H1 (cell line): ENCODE data around the gene C6orf52. TPM values are rescaled to one million over a fixed set of nuclear protein-coding genes. Genes with fewer than 3 reads are reported as not detected.
"Not testable (repeated sequence)": the region's sequence is repeated elsewhere in the genome, so short reads cannot be mapped to it uniquely, and the experiment has no call there.

ENCODE experiments used
- CTCF ChIA-PET: fragments of 300-600 bp; sonication (Branson Sonifier 250); formaldehyde crosslinking; loops from one replicate; lab custom pipeline; 2021; ENCODE audit not compliant: partially characterized antibody; lab: Charles Lee
- POLR2A ChIA-PET: fragments of 300-600 bp; sonication (Branson Sonifier 250); formaldehyde crosslinking; loops from one replicate; lab custom pipeline; 2021; ENCODE audit warnings: inconsistent platforms; ENCODE audit not compliant: partially characterized antibody; lab: Charles Lee
- DNase-seq, 2 experiments: peaks; one replicate each; pipeline versions ENCODE4 v3.0.0 to v3.0.0-alpha.2; 2010 to 2022; ENCODE audit warnings: low spot score in 2 of 2, low read depth in 1 of 2, mixed read lengths in 1 of 2
- FAIRE-seq: peaks from 2 replicates; lab custom pipeline; 2011; peaks lifted over from hg19 to GRCh38; lab: Jason Lieb, UNC
- H2AFZ ChIP-seq: 2 replicates; pipeline ENCODE4 v1.8.1; 2012; ENCODE audit warnings: low read length, inconsistent platforms
- H2AK5ac ChIP-seq: 2 replicates; pipeline ENCODE4 v1.6.1; 2013; ENCODE audit warnings: low read depth, low read length
- H2BK120ac ChIP-seq: replicated peaks from 2 replicates; pipeline ENCODE3; 2013; ENCODE audit warnings: low read depth, low read length, inconsistent platforms
- H2BK12ac ChIP-seq: 2 replicates; pipeline ENCODE4 v1.6.1; 2013; ENCODE audit warnings: low read depth, low read length
- H2BK15ac ChIP-seq: 2 replicates; pipeline ENCODE4 v1.6.1; 2013; ENCODE audit warnings: low read length
- H2BK20ac ChIP-seq: 2 replicates; pipeline ENCODE4 v1.6.1; 2013; ENCODE audit warnings: low read length
- H2BK5ac ChIP-seq: 2 replicates; pipeline ENCODE4 v1.6.1; 2013; ENCODE audit warnings: low read depth, low read length
- H3K14ac ChIP-seq: 2 replicates; pipeline ENCODE4 v1.6.1; 2013; ENCODE audit warnings: inconsistent platforms; ENCODE audit not compliant: insufficient read length
- H3K18ac ChIP-seq: 2 replicates; pipeline ENCODE4 v1.6.1; 2013; ENCODE audit warnings: low read length; ENCODE audit errors: extremely low read depth
- H3K23ac ChIP-seq: 2 replicates; pipeline ENCODE4 v1.6.1; 2013; ENCODE audit warnings: inconsistent platforms; ENCODE audit not compliant: insufficient read length
- H3K23me2 ChIP-seq: 2 replicates; pipeline ENCODE4 v1.6.1; 2013; ENCODE audit warnings: low read depth, low read length
- H3K27ac ChIP-seq: 2 replicates; pipeline ENCODE4 v1.6.1; 2011; ENCODE audit warnings: low read depth, low read length, inconsistent platforms
- H3K27me3 ChIP-seq, 4 experiments: replicated peaks in 1 of 4; 1 replicate in 1 of 4; 2 replicates in 3 of 4; pipeline versions ENCODE4 v1.6.1 to v1.8.1; 2011 to 2013; ENCODE audit warnings: low read length in 3 of 4, mild to moderate bottlenecking in 3 of 4, inconsistent platforms in 2 of 4, mixed read lengths in 2 of 4, moderate library complexity in 1 of 4; ENCODE audit not compliant: control insufficient read depth in 3 of 4, insufficient read depth in 3 of 4; ENCODE audit errors: extremely low read depth in 1 of 4
- H3K36me3 ChIP-seq, 4 experiments: 2 replicates each; pipeline versions ENCODE4 v1.6.1 to v1.8.1; 2011 to 2013; ENCODE audit warnings: mild to moderate bottlenecking in 4 of 4, low read length in 3 of 4, moderate library complexity in 2 of 4, control low read depth in 1 of 4, inconsistent platforms in 1 of 4; ENCODE audit not compliant: insufficient read depth in 4 of 4, control insufficient read depth in 2 of 4
- H3K4ac ChIP-seq: replicated peaks from 2 replicates; pipeline ENCODE3; 2013; ENCODE audit warnings: low read length, low read depth, mixed read lengths, inconsistent platforms; ENCODE audit not compliant: insufficient read length
- H3K4me1 ChIP-seq, 4 experiments: replicated peaks in 1 of 4; 1 replicate in 1 of 4; 2 replicates in 3 of 4; pipeline versions ENCODE4 v1.6.1 to v1.8.1; 2011 to 2013; ENCODE audit warnings: low read length in 3 of 4, inconsistent platforms in 2 of 4, mixed read lengths in 1 of 4; ENCODE audit not compliant: insufficient read depth in 4 of 4, control insufficient read depth in 3 of 4
- H3K4me2 ChIP-seq, 2 experiments: 2 replicates each; pipeline versions ENCODE4 v1.6.1 to v1.8.1; 2011 to 2013; ENCODE audit warnings: low read depth in 2 of 2, low read length in 2 of 2, control low read depth in 1 of 2, inconsistent platforms in 1 of 2, mild to moderate bottlenecking in 1 of 2; ENCODE audit not compliant: insufficient read depth in 1 of 2
- H3K4me3 ChIP-seq, 4 experiments: fragments of 200-600, 300-600 bp in 1 of 4; sonication (generic), shearing (Covaris generic), sonication (Bioruptor Twin) in 1 of 4; 2 replicates each; pipeline versions ENCODE4 v1.5.1 to v1.8.1; 2011 to 2016; ENCODE audit warnings: low read length in 4 of 4, low read depth in 3 of 4, control low read depth in 2 of 4, inconsistent platforms in 2 of 4, mild to moderate bottlenecking in 2 of 4, mixed read lengths in 1 of 4, moderate library complexity in 1 of 4; ENCODE audit not compliant: insufficient read depth in 2 of 4; ENCODE audit errors: extremely low read depth in 1 of 4
- H3K56ac ChIP-seq: replicated peaks from 2 replicates; pipeline ENCODE3; 2013; ENCODE audit warnings: low read depth, mild to moderate bottlenecking, mixed read lengths, low read length, inconsistent platforms; ENCODE audit not compliant: insufficient read length
- H3K79me1 ChIP-seq: 2 replicates; pipeline ENCODE4 v1.6.1; 2013; ENCODE audit warnings: low read depth, low read length, control low read depth
- H3K79me2 ChIP-seq, 2 experiments: 2 replicates each; pipeline versions ENCODE4 v1.6.1 to v1.8.1; 2012 to 2013; ENCODE audit warnings: low read length in 2 of 2, mild to moderate bottlenecking in 2 of 2, inconsistent platforms in 1 of 2; ENCODE audit not compliant: insufficient read depth in 2 of 2, control insufficient read depth in 1 of 2
- H3K9ac ChIP-seq, 4 experiments: replicated peaks in 1 of 4; 1 replicate in 1 of 4; 2 replicates in 3 of 4; pipeline versions ENCODE4 v1.6.1 to v1.8.1; 2011 to 2013; ENCODE audit warnings: low read depth in 3 of 4, low read length in 3 of 4, control low read depth in 2 of 4, mild to moderate bottlenecking in 2 of 4, moderate library complexity in 2 of 4, inconsistent platforms in 1 of 4; ENCODE audit errors: extremely low read depth in 1 of 4
- H3K9me3 ChIP-seq, 2 experiments: 2 replicates each; pipeline versions ENCODE4 v1.6.1 to v1.8.1; 2012 to 2013; ENCODE audit warnings: mild to moderate bottlenecking in 2 of 2, moderate library complexity in 2 of 2, control low read depth in 1 of 2, inconsistent platforms in 1 of 2, low read depth in 1 of 2, low read length in 1 of 2, mixed read lengths in 1 of 2; ENCODE audit not compliant: insufficient read depth in 2 of 2
- H4K20me1 ChIP-seq, 2 experiments: replicated peaks in 1 of 2; 2 replicates each; pipeline versions ENCODE3 to v1.8.1; 2011 to 2013; ENCODE audit warnings: inconsistent platforms in 2 of 2, low read length in 2 of 2, mild to moderate bottlenecking in 1 of 2; ENCODE audit not compliant: insufficient read depth in 2 of 2, control insufficient read depth in 1 of 2
- H4K5ac ChIP-seq: 2 replicates; pipeline ENCODE4 v1.6.1; 2013; ENCODE audit warnings: low read length, low read depth, mixed read lengths, inconsistent platforms; ENCODE audit not compliant: insufficient read length
- H4K8ac ChIP-seq: 2 replicates; pipeline ENCODE4 v1.8.0; 2013; ENCODE audit warnings: mild to moderate bottlenecking, moderate library complexity, low read length, inconsistent platforms; ENCODE audit not compliant: insufficient read depth; ENCODE audit errors: extremely low read depth
- H4K91ac ChIP-seq: replicated peaks from 2 replicates; pipeline ENCODE3; 2013; ENCODE audit warnings: low read length, mixed read lengths, inconsistent platforms; ENCODE audit not compliant: insufficient read length
- WGBS, 2 experiments: shearing (Covaris generic) in 1 of 2; methylation state at CpG; one replicate each; pipeline versions ENCODE4 v1.1.6 to v1.1.7; 2013 to 2015; ENCODE audit warnings: low lambda C conversion rate in 2 of 2, mixed read lengths in 2 of 2, inconsistent platforms in 1 of 2, low coverage in 1 of 2, missing lambda C conversion rate in 1 of 2; ENCODE audit not compliant: insufficient replicate concordance in 2 of 2, insufficient coverage in 1 of 2, insufficient read length in 1 of 2; ENCODE audit errors: extremely low coverage in 1 of 2, missing lambda C conversion rate in 1 of 2; 5-methylcytosine and 5-hydroxymethylcytosine counted together
- polyA plus RNA-seq, 7 experiments: library from polyadenylated mRNA; depleted of rRNA in 3 of 7; stranded (reverse) in 5 of 7; unstranded in 2 of 7; fragments of >200 nt in 5 of 7; fragments of 200-250 nt in 2 of 7; gene quantifications; 1 replicate in 5 of 7; 2 replicates in 1 of 7; 4 replicates in 1 of 7; pipeline versions ENCODE4 v1.2.1 to v1.2.3, GENCODE V29; 2011 to 2013; ENCODE audit warnings: missing spikeins in 2 of 7, mixed read lengths in 2 of 7
- total RNA-seq: library from RNA; stranded (reverse); fragmentation: NEBNext Ultra II Directional; extraction: Animal tissue kit (Norgen Biotek cat#: 25700); gene quantifications from 2 replicates; pipeline ENCODE4 v1.2.1, GENCODE V29; 2021

Gene C6orf52
- total and polyA plus RNA-seq, 2 of the 8 experiments (the other 6 are each of a cell fraction or from before 2014, with no cell fraction given): 1.5 to 3.1 TPM

GRCh38 chr6:10720960-10721849 lies 26.8 kb upstream of the C6orf52 start:
- not testable (repeated sequence) for H3K23ac ChIP-seq, H4K20me1 ChIP-seq, H2BK15ac ChIP-seq, H3K9ac ChIP-seq, H3K27ac ChIP-seq, H3K4me3 ChIP-seq, H3K56ac ChIP-seq, DNase-seq, H2AFZ ChIP-seq, H3K79me1 ChIP-seq, H3K9me3 ChIP-seq, H3K14ac ChIP-seq, FAIRE-seq, H2BK5ac ChIP-seq, H3K18ac ChIP-seq, H3K23me2 ChIP-seq, H2BK120ac ChIP-seq, H3K27me3 ChIP-seq
- Histone ChIP-seq H3K4me2 (peak overlapping the region in 1 of 2 experiments; percentile 95; a peak in 2 of 4 replicates), H2BK20ac (0 out of 2 replicates have a peak overlapping the region, but pooled peaks have one; percentile 66), H4K91ac (peak overlapping the region; percentile 61), H4K5ac (peak overlapping the region; percentile 18), H3K79me2 (peaks cover 8 to 18% of the 10 kb centered on the region in 2 experiments; a peak in 3 of 4 replicates), H2AK5ac (peak overlapping the region; percentile 69; the same call in 1 of the 2 replicates), H3K4me1 (peaks cover 0 to 12% (median 4%) of the 10 kb centered on the region in 4 experiments; a peak in 3 of 7 replicates), H4K8ac (peak overlapping the region; percentile 29; the same call in 1 of the 2 replicates), H3K4ac (peak overlapping the region; percentile 49), H2BK12ac (0 out of 2 replicates have a peak overlapping the region, but pooled peaks have one; percentile 31), H3K36me3 (peaks cover 3 to 16% (median 7%) of the 10 kb centered on the region in 4 experiments; a peak in 5 of 8 replicates)
- ChIA-PET POLR2A (interaction anchor here (0.9 to 6.9 kb wide), 7 partner anchors 10 to 138 kb away, joined by 3 to 39 read pairs (median 4); partner anchors contain the start of genes PAK1IP1 and TMEM14B), CTCF (interaction anchor here (1.1 to 2.3 kb wide), 9 partner anchors 12 to 242 kb away, joined by 3 to 8 read pairs (median 5); partner anchors contain the start of genes C6orf52, PAK1IP1 and TMEM14B)
- WGBS, 2 experiments: 90% methylated on average over 17 of the region's 17 CpGs; no CpG with 5 or more reads in 1 of the 2 experiments
